ENCODE data around the gene COL18A1.

COL18A1 gene

GRCh38 chr21:45481977-45482898, 77.3 kb downstream of the COL18A1 start:
- no peak for DNase-seq

GRCh38 chr21:45482899-45483821, 78.2 kb downstream of the COL18A1 start:
- peak; percentile 57 to 58 for DNase-seq

- no peak for DNase-seq
These were observed 79.4 kb downstream of the COL18A1 start for GRCh38 chr21:45484318-45484717.

- DNase-seq: no peak
These were observed 80.9 kb downstream of the COL18A1 start for GRCh38 chr21:45485686-45486442.

GRCh38 chr21:45486443-45487160, 81.6 kb downstream of the COL18A1 start:
- no peak for DNase-seq

- no peak for DNase-seq
These were observed 82.3 kb downstream of the COL18A1 start for GRCh38 chr21:45487161-45487806.

- DNase-seq: no peak
These were observed 83.1 kb downstream of the COL18A1 start for GRCh38 chr21:45487891-45488600.

- DNase-seq: no peak
These were observed 84.2 kb downstream of the COL18A1 start for GRCh38 chr21:45488931-45489721.

- DNase-seq: no peak
These were observed 84.7 kb downstream of the COL18A1 start for GRCh38 chr21:45489722-45489982.

- no peak for DNase-seq
These were observed 85.2 kb downstream of the COL18A1 start for GRCh38 chr21:45490049-45490731.

GRCh38 chr21:45491056-45491455, 86.1 kb downstream of the COL18A1 start:
- DNase-seq: no peak

GRCh38 chr21:45491623-45492022, 86.7 kb downstream of the COL18A1 start:
- DNase-seq: no peak

GRCh38 chr21:45492765-45493164, 87.8 kb downstream of the COL18A1 start:
- no peak for DNase-seq

GRCh38 chr21:45493401-45494001, 88.5 kb downstream of the COL18A1 start:
- no peak for DNase-seq

- DNase-seq: no peak
These were observed 89.3 kb downstream of the COL18A1 start for GRCh38 chr21:45494135-45494850.

GRCh38 chr21:45494851-45495680, 90.1 kb downstream of the COL18A1 start:
- DNase-seq: no peak

GRCh38 chr21:45496151-45496967, 91.4 kb downstream of the COL18A1 start:
- DNase-seq: no peak
